ENCODE measurements around the gene TRNAU1AP.
"Not testable (repeated sequence)": the region's sequence is repeated elsewhere in the genome, so short reads cannot be mapped to it uniquely, and the experiment has no call there.

The TRNAU1AP gene

DNA sequence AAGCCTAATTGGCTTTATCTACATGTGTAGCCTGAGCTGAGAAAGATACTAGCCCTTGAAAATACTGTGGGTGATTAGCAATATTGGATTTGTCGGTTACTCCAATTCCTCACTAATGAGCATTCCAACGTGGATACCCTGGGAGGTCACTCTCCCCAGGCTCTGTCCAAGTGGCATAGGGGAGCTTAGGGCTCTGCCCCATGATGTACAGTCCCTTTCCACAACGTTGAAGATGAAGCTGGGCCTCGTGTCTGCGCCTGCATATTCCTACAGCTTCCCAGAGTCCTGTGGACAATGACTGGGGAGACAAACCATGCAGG lies 44.5 kb upstream of the TRNAU1AP start:
- TF ChIP-seq, protein P1, sequence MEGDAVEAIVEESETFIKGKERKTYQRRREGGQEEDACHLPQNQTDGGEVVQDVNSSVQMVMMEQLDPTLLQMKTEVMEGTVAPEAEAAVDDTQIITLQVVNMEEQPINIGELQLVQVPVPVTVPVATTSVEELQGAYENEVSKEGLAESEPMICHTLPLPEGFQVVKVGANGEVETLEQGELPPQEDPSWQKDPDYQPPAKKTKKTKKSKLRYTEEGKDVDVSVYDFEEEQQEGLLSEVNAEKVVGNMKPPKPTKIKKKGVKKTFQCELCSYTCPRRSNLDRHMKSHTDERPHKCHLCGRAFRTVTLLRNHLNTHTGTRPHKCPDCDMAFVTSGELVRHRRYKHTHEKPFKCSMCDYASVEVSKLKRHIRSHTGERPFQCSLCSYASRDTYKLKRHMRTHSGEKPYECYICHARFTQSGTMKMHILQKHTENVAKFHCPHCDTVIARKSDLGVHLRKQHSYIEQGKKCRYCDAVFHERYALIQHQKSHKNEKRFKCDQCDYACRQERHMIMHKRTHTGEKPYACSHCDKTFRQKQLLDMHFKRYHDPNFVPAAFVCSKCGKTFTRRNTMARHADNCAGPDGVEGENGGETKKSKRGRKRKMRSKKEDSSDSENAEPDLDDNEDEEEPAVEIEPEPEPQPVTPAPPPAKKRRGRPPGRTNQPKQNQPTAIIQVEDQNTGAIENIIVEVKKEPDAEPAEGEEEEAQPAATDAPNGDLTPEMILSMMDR (IDR thresholded peaks at IDR 0.05; ENCODE audit: low read depth, low read length, missing control alignments), result no peak
- peak overlapping the region; percentile 84 for H3K4me3 ChIP-seq (ENCODE audit: low read depth, low read length)
- in situ Hi-C loops (cut with HindIII; ENCODE audit: low sequenced_read_pairs), result no loop called here
- DNase-seq (ENCODE audit: low read depth), result no peak

DNA sequence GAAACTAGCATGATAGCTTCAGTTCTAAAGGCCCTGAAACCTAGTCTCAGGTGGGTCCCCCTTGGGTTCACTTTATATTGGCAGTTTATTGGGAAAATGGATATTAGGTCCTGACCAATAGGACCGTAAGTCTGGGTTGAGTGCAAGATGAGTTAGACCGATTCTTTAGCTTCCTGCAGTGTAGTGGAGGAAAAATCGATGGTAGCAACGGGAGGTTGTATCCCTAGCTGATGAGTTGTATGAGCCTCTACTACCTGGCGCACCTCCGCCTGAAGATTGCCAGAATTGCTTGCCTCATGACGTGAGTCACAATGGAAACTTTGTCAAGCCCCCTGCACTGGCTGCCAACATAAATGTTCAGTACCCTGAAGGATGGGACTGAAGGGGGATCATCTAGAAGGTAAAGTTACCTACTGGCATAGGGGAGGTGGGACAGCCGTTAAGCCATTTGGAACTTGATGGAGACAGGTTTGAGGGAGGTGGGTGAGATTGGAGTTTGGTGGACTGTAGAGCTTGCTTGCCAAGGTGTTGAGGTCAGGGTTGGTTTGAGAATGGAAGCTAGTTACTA lies 43.1 kb upstream of the TRNAU1AP start:
- peak overlapping the region; percentile 84 for H3K4me3 ChIP-seq (ENCODE audit: low read depth, low read length)
- TF ChIP-seq, protein P1 (IDR thresholded peaks at IDR 0.05; ENCODE audit: low read depth, low read length, missing control alignments), result no peak
- in situ Hi-C loops (cut with HindIII; ENCODE audit: low sequenced_read_pairs), result no loop called here
- DNase-seq (ENCODE audit: low read depth), result no peak

DNA sequence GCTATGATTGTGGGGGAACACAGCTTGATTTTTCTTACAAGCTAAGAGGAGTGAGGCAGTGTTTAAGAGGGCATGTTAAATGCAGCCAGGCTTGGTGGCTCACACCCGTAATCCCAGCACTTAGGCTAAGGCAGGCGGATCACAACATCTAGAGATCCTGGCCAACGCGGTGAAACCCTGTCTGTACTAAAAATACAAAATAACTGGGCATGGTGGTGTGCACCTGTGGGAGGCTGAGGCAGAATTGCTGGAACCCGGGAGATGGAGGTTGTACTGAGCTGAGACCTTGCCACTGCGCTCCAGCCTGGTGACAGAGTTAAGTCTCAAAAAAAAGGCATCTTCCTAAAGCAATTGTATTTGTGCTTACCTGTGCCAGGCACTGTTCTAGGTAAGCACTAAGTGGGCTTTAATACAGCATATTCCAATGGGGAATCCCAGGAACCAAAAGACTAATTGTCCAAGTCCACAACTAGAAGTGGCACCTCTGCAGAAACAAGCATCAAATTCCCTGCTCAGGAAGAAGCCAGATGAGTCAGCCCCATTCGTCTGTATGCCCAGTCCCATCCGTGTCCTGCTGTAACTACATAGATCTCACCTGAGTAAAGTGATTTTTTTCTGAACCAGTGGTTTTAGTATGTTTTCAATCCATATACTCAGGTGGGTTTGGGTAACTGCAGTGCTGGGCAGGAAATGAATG lies 42.5 kb upstream of the TRNAU1AP start:
- in situ Hi-C loops (cut with HindIII; ENCODE audit: low sequenced_read_pairs), result no loop called here
- TF ChIP-seq, protein P1 (IDR thresholded peaks at IDR 0.05; ENCODE audit: low read depth, low read length, missing control alignments), result no peak
- H3K4me3 ChIP-seq (ENCODE audit: low read depth, low read length), result peak overlapping the region; percentile 84
- DNase-seq (ENCODE audit: low read depth), result no peak

DNA sequence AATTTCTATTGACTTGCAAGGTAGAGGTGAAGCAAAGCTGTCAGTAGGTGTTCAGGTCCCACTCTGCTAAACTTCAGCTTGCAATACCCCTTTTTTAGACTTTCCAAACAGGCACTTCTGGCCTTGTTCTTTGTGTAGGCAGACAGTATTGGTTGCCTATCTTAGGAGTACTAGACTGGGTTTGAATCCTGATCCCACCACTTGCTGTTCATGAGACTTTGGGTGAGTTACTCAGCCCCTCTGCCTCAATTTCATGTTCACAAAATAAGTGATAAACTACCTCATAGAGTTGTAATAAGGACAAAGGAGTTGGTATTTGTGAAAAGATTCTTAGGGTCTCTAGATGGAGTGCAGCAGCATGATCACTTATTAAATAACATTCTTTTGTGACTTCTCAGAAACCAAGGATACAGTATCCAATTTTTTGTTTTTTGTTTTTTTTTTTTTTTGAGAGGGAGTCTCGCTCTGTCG lies 41.9 kb upstream of the TRNAU1AP start:
- no peak overlapping the region for H3K4me3 ChIP-seq (ENCODE audit: low read depth, low read length)
- no peak for DNase-seq (ENCODE audit: low read depth)
- in situ Hi-C loops (cut with HindIII; ENCODE audit: low sequenced_read_pairs), result no loop called here
- TF ChIP-seq, protein P1 (IDR thresholded peaks at IDR 0.05; ENCODE audit: low read depth, low read length, missing control alignments), result no peak

DNA sequence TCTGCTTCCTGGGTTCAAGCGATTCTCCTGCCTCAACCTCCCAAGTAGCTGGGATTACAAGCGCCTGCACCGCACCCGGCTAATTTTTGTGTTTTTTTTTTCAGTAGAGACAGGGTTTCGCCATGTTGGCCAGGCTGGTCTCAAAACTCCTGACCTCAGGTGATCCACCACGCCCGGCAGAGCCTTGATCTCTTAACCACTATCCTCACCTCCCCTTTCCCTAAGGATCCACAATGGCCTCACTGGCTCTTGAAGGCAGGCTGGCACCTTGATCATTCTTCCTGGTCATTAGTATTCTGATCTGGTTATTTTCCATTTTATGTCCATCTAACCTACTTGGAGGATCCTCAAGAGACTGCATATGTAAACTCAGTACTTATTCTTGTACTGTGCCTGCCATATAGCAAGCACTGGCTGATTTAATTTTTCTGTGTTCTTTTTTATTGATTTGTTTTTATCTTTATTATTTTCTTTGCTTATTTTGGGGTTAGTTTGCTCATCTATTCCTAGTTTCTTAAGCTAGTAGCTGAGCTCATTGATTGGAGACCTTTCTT lies 40.8 kb upstream of the TRNAU1AP start:
- no peak overlapping the region for H3K4me3 ChIP-seq (ENCODE audit: low read depth, low read length)
- TF ChIP-seq, protein P1 (IDR thresholded peaks at IDR 0.05; ENCODE audit: low read depth, low read length, missing control alignments), result no peak
- no peak for DNase-seq (ENCODE audit: low read depth)
- in situ Hi-C loops (cut with HindIII; ENCODE audit: low sequenced_read_pairs), result no loop called here

DNA sequence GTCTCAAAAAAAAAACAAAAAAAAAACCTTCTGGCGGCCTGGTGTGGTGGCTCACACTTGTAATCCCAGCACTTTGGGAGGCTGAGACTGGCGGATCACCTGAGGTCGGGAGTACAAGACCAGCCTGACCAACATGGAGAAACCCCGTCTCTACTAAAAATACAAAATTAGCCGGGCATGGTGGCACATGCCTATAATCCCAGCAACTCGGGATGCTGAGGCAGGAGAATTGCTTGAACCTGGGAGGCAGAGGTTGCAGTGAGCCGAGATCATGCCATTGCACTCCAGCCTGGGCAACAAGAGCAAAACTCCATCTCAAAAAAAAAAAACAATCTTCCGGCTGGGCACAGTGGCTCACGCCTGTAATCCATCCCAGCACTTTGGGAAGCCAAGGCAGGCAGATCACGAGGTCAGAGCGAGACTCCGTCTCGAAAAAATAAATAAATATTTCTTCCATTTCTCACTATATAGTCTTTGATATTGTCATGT lies 38.4 kb upstream of the TRNAU1AP start:
- DNase-seq (ENCODE audit: low read depth); H3K4me3 ChIP-seq (ENCODE audit: low read depth, low read length); in situ Hi-C loops (cut with HindIII; ENCODE audit: low sequenced_read_pairs): not testable (repeated sequence)

DNA sequence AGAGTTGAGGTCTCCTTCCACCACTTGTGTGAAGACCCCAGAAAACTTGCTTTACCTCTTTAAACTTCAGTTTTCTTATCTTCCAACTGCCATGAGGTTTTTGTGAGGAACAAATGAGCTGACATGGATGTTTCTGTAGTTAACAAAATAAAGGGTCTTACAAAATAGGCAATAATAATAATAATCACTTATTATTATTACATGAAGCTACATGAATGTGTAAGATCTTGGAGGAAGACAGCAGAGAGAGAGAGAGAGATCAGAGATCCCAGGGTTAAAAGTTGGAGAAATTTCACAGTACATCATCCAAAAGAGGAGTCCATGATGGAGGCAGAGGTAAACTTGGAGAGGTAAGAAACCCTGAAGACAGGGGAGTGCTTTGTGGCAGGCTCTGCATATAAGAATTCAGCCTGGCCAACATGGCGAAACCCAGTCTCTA lies 36.3 kb upstream of the TRNAU1AP start:
- in situ Hi-C loops (cut with HindIII; ENCODE audit: low sequenced_read_pairs), result no loop called here
- no peak for DNase-seq (ENCODE audit: low read depth)
- TF ChIP-seq, protein P1 (IDR thresholded peaks at IDR 0.05; ENCODE audit: low read depth, low read length, missing control alignments), result no peak
- no peak overlapping the region for H3K4me3 ChIP-seq (ENCODE audit: low read depth, low read length)
